Neuronal stem cell (in vitro differentiated cells): ENCODE measurements around the gene PPM1K.

Experiments
- DNase-seq: peaks from one replicate; pipeline ENCODE4 v3.0.0-alpha.2; 2013; ENCODE audit warnings: low spot score
- H2AFZ ChIP-seq: one replicate; pipeline ENCODE4 v1.6.1; 2013; ENCODE audit warnings: mild to moderate bottlenecking, low read length, inconsistent platforms
- H2AK5ac ChIP-seq: 2 replicates; pipeline ENCODE4 v1.6.1; 2013; ENCODE audit warnings: low read depth, mild to moderate bottlenecking, inconsistent platforms, low read length, moderate library complexity, mixed read lengths
- H2BK120ac ChIP-seq: 2 replicates; pipeline ENCODE4 v1.6.1; 2013; ENCODE audit warnings: low read depth, mild to moderate bottlenecking, inconsistent platforms, low read length, moderate library complexity, mixed read lengths
- H2BK12ac ChIP-seq: one replicate; pipeline ENCODE4 v1.6.1; 2013; ENCODE audit warnings: low read length, inconsistent platforms
- H2BK15ac ChIP-seq: 2 replicates; pipeline ENCODE4 v1.6.1; 2013; ENCODE audit warnings: mild to moderate bottlenecking, low read length, inconsistent platforms, mixed read lengths
- H2BK5ac ChIP-seq: one replicate; pipeline ENCODE4 v1.6.1; 2013; ENCODE audit warnings: inconsistent platforms, mild to moderate bottlenecking, low read length, moderate library complexity
- H3K14ac ChIP-seq: one replicate; pipeline ENCODE4 v1.6.1; 2013; ENCODE audit warnings: low read length, inconsistent platforms
- H3K18ac ChIP-seq: 2 replicates; pipeline ENCODE4 v1.6.1; 2013; ENCODE audit warnings: low read length, inconsistent platforms
- H3K23ac ChIP-seq: 2 replicates; pipeline ENCODE4 v1.6.1; 2013; ENCODE audit warnings: low read depth, mild to moderate bottlenecking, mixed read lengths, low read length, inconsistent platforms; ENCODE audit not compliant: poor library complexity
- H3K27ac ChIP-seq: replicated peaks from 3 replicates; pipeline ENCODE4 v1.5.1; 2013; ENCODE audit warnings: low read length, inconsistent platforms
- H3K27me3 ChIP-seq, 3 experiments: 2 replicates each; pipeline ENCODE4 v1.6.1; 2013; ENCODE audit warnings: low read length in 3 of 3, mild to moderate bottlenecking in 2 of 3, inconsistent platforms in 1 of 3, low read depth in 1 of 3, mixed read lengths in 1 of 3, moderate library complexity in 1 of 3; ENCODE audit not compliant: control insufficient read depth in 3 of 3, insufficient read depth in 3 of 3
- H3K36me3 ChIP-seq, 2 donors: replicated peaks in 1 of 2; 2 replicates each; pipeline ENCODE4 v1.6.1; 2013; ENCODE audit warnings: low read length in 2 of 2; ENCODE audit not compliant: control insufficient read depth in 2 of 2, insufficient read depth in 2 of 2
- H3K4ac ChIP-seq: 2 replicates; pipeline ENCODE4 v1.6.1; 2013; ENCODE audit warnings: inconsistent platforms, mild to moderate bottlenecking, low read length, moderate library complexity
- H3K4me1 ChIP-seq, 2 donors: 1 replicate in 1 of 2; 2 replicates in 1 of 2; pipeline ENCODE4 v1.6.1; 2013; ENCODE audit warnings: low read length in 2 of 2, low read depth in 1 of 2; ENCODE audit not compliant: control insufficient read depth in 2 of 2, insufficient read depth in 1 of 2
- H3K4me2 ChIP-seq: one replicate; pipeline ENCODE4 v1.6.1; 2013; ENCODE audit warnings: mild to moderate bottlenecking, low read length, inconsistent platforms; ENCODE audit not compliant: insufficient read depth, poor library complexity, severe bottlenecking
- H3K4me3 ChIP-seq, 2 donors: 2 replicates each; pipeline ENCODE4 v1.5.1; 2013; ENCODE audit warnings: low read length in 2 of 2, mild to moderate bottlenecking in 2 of 2, inconsistent platforms in 1 of 2, moderate library complexity in 1 of 2
- H3K79me1 ChIP-seq: one replicate; pipeline ENCODE4 v1.6.1; 2013; ENCODE audit warnings: low read depth, mild to moderate bottlenecking, inconsistent platforms, low read length, moderate library complexity
- H3K9ac ChIP-seq: one replicate; pipeline ENCODE4 v1.6.1; 2013; ENCODE audit warnings: mild to moderate bottlenecking, low read depth, low read length, inconsistent platforms; ENCODE audit not compliant: poor library complexity
- H3K9me3 ChIP-seq, 2 donors: replicated peaks in 1 of 2; 2 replicates each; pipeline versions ENCODE3 to v1.6.1; 2013; ENCODE audit warnings: low read length in 2 of 2, mild to moderate bottlenecking in 2 of 2, inconsistent platforms in 1 of 2, low read depth in 1 of 2, mixed read lengths in 1 of 2, moderate library complexity in 1 of 2; ENCODE audit not compliant: control insufficient read depth in 2 of 2, insufficient read depth in 1 of 2
- H4K8ac ChIP-seq: one replicate; pipeline ENCODE4 v1.6.1; 2013; ENCODE audit warnings: low read depth, mild to moderate bottlenecking, inconsistent platforms, low read length, moderate library complexity
- H4K91ac ChIP-seq: one replicate; pipeline ENCODE4 v1.6.1; 2013; ENCODE audit warnings: low read length, low read depth, mild to moderate bottlenecking, inconsistent platforms; ENCODE audit not compliant: poor library complexity
- WGBS, 2 donors: extraction: QIAGEN DNeasy Blood & Tissue Kit; methylation state at CpG; one replicate each; pipeline ENCODE4 v1.1.7; 2013; ENCODE audit warnings: missing lambda C conversion rate in 2 of 2, mixed read lengths in 1 of 2; ENCODE audit not compliant: insufficient read length in 2 of 2, insufficient replicate concordance in 1 of 2; ENCODE audit errors: extremely low coverage in 2 of 2; 5-methylcytosine and 5-hydroxymethylcytosine counted together

PPM1K gene

GRCh38 chr4:88283661-88284438 lies 511 bp downstream of the PPM1K start:
- DNase-seq, result peak; percentile 67

DNA sequence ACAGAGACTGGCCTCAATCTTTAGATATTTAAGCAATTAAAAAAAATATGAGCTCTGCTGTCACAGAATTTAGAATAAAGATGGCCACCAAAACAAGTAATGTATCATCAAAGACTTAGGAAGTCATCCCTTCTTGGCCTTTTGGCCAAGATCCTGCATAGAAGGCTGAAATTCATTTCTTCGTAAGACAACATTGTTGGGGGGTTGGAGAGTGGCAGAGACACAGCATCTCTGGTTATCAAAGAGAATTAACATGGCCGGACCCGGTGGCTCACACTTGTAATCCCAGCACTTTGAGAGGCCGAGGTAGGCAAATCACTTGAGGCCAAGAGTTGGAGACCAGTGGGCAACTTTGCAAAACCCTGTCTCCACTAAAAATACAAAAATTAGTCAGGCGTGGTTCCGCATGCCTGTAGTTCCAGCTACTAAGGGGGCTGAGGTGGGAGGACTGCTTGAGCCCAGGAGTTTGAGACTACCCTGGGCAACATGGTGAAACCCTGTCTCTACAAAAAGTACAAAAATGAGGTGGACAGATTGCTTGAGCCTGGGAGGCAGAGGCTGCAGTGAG lies 4.0 kb downstream of the PPM1K start:
- Histone ChIP-seq H3K36me3 (no peaks in the 10 kb centered on the region), H3K27me3 (peaks cover 0 to 5% (median 0%) of the 10 kb centered on the region in 3 experiments), H4K8ac (no peak overlapping the region), H3K27ac (no peak overlapping the region), H3K9ac (no peak overlapping the region), H2AFZ (no peak overlapping the region), H3K4ac (no peak overlapping the region), H3K14ac (no peak overlapping the region), H3K4me2 (no peak overlapping the region), H3K9me3 (peaks cover 0 to 5% of the 10 kb centered on the region in 2 donors), H2AK5ac (no peak overlapping the region), H3K4me1 (peaks cover 4 to 24% of the 10 kb centered on the region in 2 donors), H4K91ac (no peak overlapping the region), H2BK5ac (no peak overlapping the region), H3K79me1 (no peaks in the 10 kb centered on the region), H2BK15ac (no peak overlapping the region), H3K18ac (no peak overlapping the region), H3K23ac (no peak overlapping the region), H3K4me3 (no peak overlapping the region), H2BK120ac (no peak overlapping the region), H2BK12ac (no peak overlapping the region)
- DNase-seq, result no peak
- no CpG with 5 or more reads among the region's 6 CpGs for WGBS, 2 donors

More at GRCh38 chr4:88283661-88284438, 511 bp downstream of the PPM1K start:
- no peak overlapping the region for H2BK12ac ChIP-seq
- H2AFZ ChIP-seq, result peak overlapping the region; percentile 94
- H3K4me1 ChIP-seq, result peaks cover 4 to 9% of the 10 kb centered on the region in 2 donors
- H2BK15ac ChIP-seq, result no peak overlapping the region
- no peaks in the 10 kb centered on the region for H3K9me3 ChIP-seq
- H3K36me3 ChIP-seq, result no peaks in the 10 kb centered on the region
- H3K4ac ChIP-seq, result no peak overlapping the region
- H3K18ac ChIP-seq, result peak overlapping the region; percentile 94
- peaks cover 0 to 5% (median 0%) of the 10 kb centered on the region in 3 experiments for H3K27me3 ChIP-seq
- H3K4me2 ChIP-seq, result peak overlapping the region; percentile 93
- H4K8ac ChIP-seq, result no peak overlapping the region
- H3K23ac ChIP-seq, result peak overlapping the region; percentile 83
- no peak overlapping the region for H3K14ac ChIP-seq
- peak overlapping the region; percentile 92 for H3K9ac ChIP-seq
- H4K91ac ChIP-seq, result no peak overlapping the region
- no peaks in the 10 kb centered on the region for H3K79me1 ChIP-seq
- no peak overlapping the region for H2BK120ac ChIP-seq
- H2AK5ac ChIP-seq, result no peak overlapping the region
- H2BK5ac ChIP-seq, result peak overlapping the region; percentile 60
- peak overlapping the region; percentile 83 to 90 for H3K4me3 ChIP-seq
- H3K27ac ChIP-seq, result peak overlapping the region; percentile 94
- WGBS, 2 donors, result no CpG with 5 or more reads among the region's 66 CpGs

- H3K18ac ChIP-seq, result no peak overlapping the region
- peaks cover 0 to 20% of the 10 kb centered on the region in 2 donors for H3K4me1 ChIP-seq
- H3K14ac ChIP-seq, result no peak overlapping the region
- peaks cover 0 to 7% of the 10 kb centered on the region in 2 donors for H3K36me3 ChIP-seq
- no peak overlapping the region for H3K4me2 ChIP-seq
- peaks cover 0 to 3% (median 0%) of the 10 kb centered on the region in 3 experiments for H3K27me3 ChIP-seq
- no peak overlapping the region for H3K27ac ChIP-seq
- H3K4ac ChIP-seq, result no peak overlapping the region
- no CpG with 5 or more reads among the region's 3 CpGs for WGBS, 2 donors
- H2BK5ac ChIP-seq, result no peak overlapping the region
- no peak overlapping the region for H2BK12ac ChIP-seq
- no peak overlapping the region for H2AFZ ChIP-seq
- no peak for DNase-seq
- H3K4me3 ChIP-seq, result peak overlapping the region in 1 of 2 donors; percentile 34
- no peak overlapping the region for H2AK5ac ChIP-seq
- no peak overlapping the region for H2BK15ac ChIP-seq
- peaks cover 0 to 5% of the 10 kb centered on the region in 2 donors for H3K9me3 ChIP-seq
- no peak overlapping the region for H2BK120ac ChIP-seq
- H4K8ac ChIP-seq, result no peak overlapping the region
- no peak overlapping the region for H4K91ac ChIP-seq
- H3K79me1 ChIP-seq, result no peaks in the 10 kb centered on the region
- H3K9ac ChIP-seq, result no peak overlapping the region
- H3K23ac ChIP-seq, result no peak overlapping the region
Observed at GRCh38 chr4:88277711-88278225, 6.6 kb downstream of the PPM1K start.
